ENCODE measurements around the gene LRCH3. TPM values are rescaled to one million over a fixed set of nuclear protein-coding genes. Genes with fewer than 3 reads are reported as not detected.
"Not testable (repeated sequence)": the region's sequence is repeated elsewhere in the genome, so short reads cannot be mapped to it uniquely, and the experiment has no call there.

LRCH3 gene
- polyA plus RNA-seq, 4 donors = 4.6 to 32.2 (median 16.1) TPM

DNA sequence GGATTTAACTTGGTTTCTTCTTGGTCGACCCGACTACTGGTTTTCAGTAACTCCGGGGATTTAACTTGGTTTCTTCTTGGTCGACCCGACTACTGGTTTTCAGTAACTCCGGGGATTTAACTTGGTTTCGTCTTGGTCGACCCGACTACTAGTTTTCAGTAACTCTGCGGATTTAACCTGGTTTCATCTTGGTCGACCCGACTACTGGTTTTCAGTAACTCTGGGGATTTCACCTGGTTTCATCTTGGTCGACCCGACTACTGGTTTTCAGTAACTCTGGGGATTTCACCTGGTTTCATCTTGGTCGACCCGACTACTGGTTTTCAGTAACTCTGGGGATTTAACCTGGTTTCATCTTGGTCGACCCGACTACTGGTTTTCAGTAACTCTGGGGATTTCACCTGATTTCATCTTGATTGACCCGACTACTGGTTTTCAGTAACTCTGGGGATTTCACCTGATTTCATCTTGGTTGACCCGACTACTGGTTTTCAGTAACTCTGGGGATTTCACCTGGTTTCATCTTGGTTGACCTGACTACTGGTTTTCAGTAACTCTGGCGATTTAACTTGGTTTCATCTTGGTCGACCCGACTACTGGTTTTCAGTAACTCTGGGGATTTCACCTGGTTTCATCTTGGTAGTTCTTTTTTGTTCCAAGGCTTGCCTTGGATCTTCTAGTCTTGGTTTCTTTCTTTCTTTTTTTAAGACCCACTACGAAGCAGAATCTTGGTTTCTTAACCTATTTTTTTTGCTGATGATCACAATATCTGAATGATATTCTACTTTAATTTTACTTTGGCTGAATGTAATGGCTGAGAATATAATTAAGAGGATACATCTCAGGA lies 130.6 kb downstream of the LRCH3 start:
- not testable (repeated sequence) for H3K36me3 ChIP-seq (ENCODE audit: control insufficient read depth in 3 of 3, insufficient read depth in 2 of 3, low read depth in 1 of 3, low read length in 3 of 3); FAIRE-seq; DNase-seq; H3K27me3 ChIP-seq (ENCODE audit: control insufficient read depth in 3 of 3, insufficient read depth in 3 of 3, low read length in 3 of 3); H3K9me3 ChIP-seq (ENCODE audit: control insufficient read depth in 2 of 2, insufficient read depth in 1 of 2, low read depth in 1 of 2, low read length in 1 of 2); H3K27ac ChIP-seq (ENCODE audit: low read depth in 1 of 3, low read length in 2 of 3); H3K4me3 ChIP-seq (ENCODE audit: low read depth in 1 of 3, low read length in 3 of 3); H3K4me1 ChIP-seq (ENCODE audit: control insufficient read depth in 3 of 3, insufficient read depth in 2 of 3, low read depth in 1 of 3, low read length in 2 of 3)
- 72 to 83% (median 76%) methylated on average over 21 to 22 of the region's 24 CpGs for WGBS, 3 donors

DNA sequence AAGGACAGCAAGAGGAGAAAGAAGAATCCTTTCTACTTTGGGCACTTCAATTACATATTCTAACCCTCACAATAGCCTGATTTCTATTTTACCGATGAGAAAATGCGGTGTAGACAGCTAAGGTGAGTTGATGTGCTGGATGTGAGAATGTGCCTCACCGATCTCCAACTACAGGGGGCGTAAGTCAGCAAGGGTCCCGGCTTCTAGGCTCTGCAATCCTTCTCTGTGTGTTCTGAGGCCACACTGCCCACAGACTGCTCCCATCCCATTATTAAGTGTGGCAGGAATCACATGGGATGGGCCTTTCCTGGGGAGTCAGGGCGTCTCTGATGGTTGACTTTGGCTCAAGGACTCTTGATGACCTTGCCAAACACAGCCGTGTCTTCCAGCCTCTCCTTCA lies 135.4 kb downstream of the LRCH3 start:
- H3K9me3 ChIP-seq (ENCODE audit: control insufficient read depth in 2 of 2, insufficient read depth in 1 of 2, low read depth in 1 of 2, low read length in 1 of 2) = no peaks in the 10 kb centered on the region
- WGBS, 3 donors = 65 to 77% (median 76%) methylated on average over 7 of the region's 7 CpGs
- H3K36me3 ChIP-seq (ENCODE audit: control insufficient read depth in 3 of 3, insufficient read depth in 2 of 3, low read depth in 1 of 3, low read length in 3 of 3) = peaks cover 0 to 12% (median 3%) of the 10 kb centered on the region in 3 donors
- H3K27ac ChIP-seq (ENCODE audit: low read depth in 1 of 3, low read length in 2 of 3) = no peak overlapping the region
- no peak for FAIRE-seq
- no peak for DNase-seq
- no peak overlapping the region for H3K4me3 ChIP-seq (ENCODE audit: low read depth in 1 of 3, low read length in 3 of 3)
- no peaks in the 10 kb centered on the region for H3K27me3 ChIP-seq (ENCODE audit: control insufficient read depth in 3 of 3, insufficient read depth in 3 of 3, low read length in 3 of 3)
- H3K4me1 ChIP-seq (ENCODE audit: control insufficient read depth in 3 of 3, insufficient read depth in 2 of 3, low read depth in 1 of 3, low read length in 2 of 3) = no peaks in the 10 kb centered on the region

DNA sequence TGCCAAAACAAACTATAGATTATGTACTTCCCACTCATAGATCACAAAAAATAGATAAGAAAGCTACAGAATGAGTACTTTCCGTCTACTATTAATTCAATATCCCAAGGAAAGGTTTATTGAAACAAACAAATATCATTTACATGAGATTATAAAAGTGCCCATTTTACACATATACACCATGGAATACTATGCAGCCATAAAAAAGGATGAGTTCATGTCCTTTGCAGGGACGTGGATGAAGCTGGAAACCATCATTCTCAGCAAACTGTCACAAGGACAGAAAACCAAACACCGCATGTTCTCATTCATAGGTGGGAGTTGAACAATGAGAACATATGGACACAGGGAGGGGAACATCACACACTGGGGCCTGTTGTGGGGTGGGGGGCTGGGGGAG lies 136.5 kb downstream of the LRCH3 start:
- not testable (repeated sequence) for H3K27me3 ChIP-seq (ENCODE audit: control insufficient read depth in 3 of 3, insufficient read depth in 3 of 3, low read length in 3 of 3); DNase-seq; H3K4me1 ChIP-seq (ENCODE audit: control insufficient read depth in 3 of 3, insufficient read depth in 2 of 3, low read depth in 1 of 3, low read length in 2 of 3); H3K9me3 ChIP-seq (ENCODE audit: control insufficient read depth in 2 of 2, insufficient read depth in 1 of 2, low read depth in 1 of 2, low read length in 1 of 2); FAIRE-seq; H3K4me3 ChIP-seq (ENCODE audit: low read depth in 1 of 3, low read length in 3 of 3); H3K27ac ChIP-seq (ENCODE audit: low read depth in 1 of 3, low read length in 2 of 3)
- H3K36me3 ChIP-seq (ENCODE audit: control insufficient read depth in 3 of 3, insufficient read depth in 2 of 3, low read depth in 1 of 3, low read length in 3 of 3) = peaks cover 0 to 12% (median 3%) of the 10 kb centered on the region in 3 donors
- 90 to 95% (median 91%) methylated on average over 3 of the region's 3 CpGs for WGBS, 3 donors

DNA sequence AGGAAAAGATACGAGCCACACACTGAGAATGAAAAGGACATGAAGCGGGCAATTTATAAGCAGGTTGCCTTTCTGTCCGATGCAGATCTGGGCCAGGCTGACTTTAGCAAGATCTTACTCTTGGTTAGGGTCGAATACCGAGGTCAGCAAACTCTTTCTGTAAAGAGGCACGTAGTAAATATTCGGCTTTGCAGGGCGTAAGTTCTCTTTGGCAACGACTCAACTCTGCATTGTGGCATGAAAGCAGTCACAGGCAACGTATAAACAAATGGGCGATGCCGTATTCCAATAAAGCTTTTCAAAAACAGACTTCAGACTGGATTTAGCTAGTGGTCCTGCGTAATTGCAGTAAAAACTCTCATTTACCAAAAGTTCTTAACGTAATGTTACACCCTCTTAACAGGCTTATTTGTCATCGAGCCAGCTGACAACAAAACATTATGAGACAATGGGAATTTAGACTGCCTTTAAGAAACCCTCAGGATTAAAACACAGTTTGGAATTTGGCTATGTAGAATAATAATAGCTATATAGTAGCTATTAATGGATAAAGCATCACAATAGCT lies 145.8 kb downstream of the LRCH3 start:
- DNase-seq (no peak), FAIRE-seq (no peak)
- no peak overlapping the region for H3K27ac ChIP-seq (ENCODE audit: low read depth in 1 of 3, low read length in 2 of 3)
- H3K4me1 ChIP-seq (ENCODE audit: control insufficient read depth in 3 of 3, insufficient read depth in 2 of 3, low read depth in 1 of 3, low read length in 2 of 3) = no peaks in the 10 kb centered on the region
- WGBS, 3 donors = 82 to 90% (median 89%) methylated on average over 15 of the region's 15 CpGs
- no peak overlapping the region for H3K4me3 ChIP-seq (ENCODE audit: low read depth in 1 of 3, low read length in 3 of 3)
- no peaks in the 10 kb centered on the region for H3K9me3 ChIP-seq (ENCODE audit: control insufficient read depth in 2 of 2, insufficient read depth in 1 of 2, low read depth in 1 of 2, low read length in 1 of 2)
- H3K27me3 ChIP-seq (ENCODE audit: control insufficient read depth in 3 of 3, insufficient read depth in 3 of 3, low read length in 3 of 3) = no peaks in the 10 kb centered on the region
- H3K36me3 ChIP-seq (ENCODE audit: control insufficient read depth in 3 of 3, insufficient read depth in 2 of 3, low read depth in 1 of 3, low read length in 3 of 3) = peaks cover 0 to 5% (median 1%) of the 10 kb centered on the region in 3 donors

Other genes starting within 250 kb of the LRCH3 start
- 100 to 1,000 TPM in 1 of 4 donors, 10 to 100 TPM in 3; 71.1 to 101 (median 91.4) TPM for gene BDH1, start 235.3 kb upstream of the LRCH3 start, polyA plus RNA-seq
- 10 to 100 TPM in 3 of 4 donors, 1 to 10 TPM in 1; 6.9 to 14.6 (median 11.7) TPM for gene RUBCN, start 54.4 kb upstream of the LRCH3 start, polyA plus RNA-seq
- 10 to 100 TPM; 11.2 to 30.2 (median 12.2) TPM for gene FYTTD1, start 41.4 kb upstream of the LRCH3 start, polyA plus RNA-seq
- 1,000 to 10,000 TPM; 1,252 to 2,127 (median 1,870) TPM for gene RPL35A, start 158.9 kb downstream of the LRCH3 start, polyA plus RNA-seq
- 1 to 10 TPM in 2 of 4 donors, under 1 TPM in 2; 0.22 to 4.3 (median 0.96) TPM for gene LMLN, start 169.0 kb downstream of the LRCH3 start, polyA plus RNA-seq